ENCODE data around the gene HSPA8. TPM values are rescaled to one million over a fixed set of nuclear protein-coding genes. Genes with fewer than 3 reads are reported as not detected.
"Not testable (repeated sequence)": the region's sequence is repeated elsewhere in the genome, so short reads cannot be mapped to it uniquely, and the experiment has no call there.

HSPA8 gene
- total RNA-seq, 1 donor from 2014 or later: 619 TPM

DNA sequence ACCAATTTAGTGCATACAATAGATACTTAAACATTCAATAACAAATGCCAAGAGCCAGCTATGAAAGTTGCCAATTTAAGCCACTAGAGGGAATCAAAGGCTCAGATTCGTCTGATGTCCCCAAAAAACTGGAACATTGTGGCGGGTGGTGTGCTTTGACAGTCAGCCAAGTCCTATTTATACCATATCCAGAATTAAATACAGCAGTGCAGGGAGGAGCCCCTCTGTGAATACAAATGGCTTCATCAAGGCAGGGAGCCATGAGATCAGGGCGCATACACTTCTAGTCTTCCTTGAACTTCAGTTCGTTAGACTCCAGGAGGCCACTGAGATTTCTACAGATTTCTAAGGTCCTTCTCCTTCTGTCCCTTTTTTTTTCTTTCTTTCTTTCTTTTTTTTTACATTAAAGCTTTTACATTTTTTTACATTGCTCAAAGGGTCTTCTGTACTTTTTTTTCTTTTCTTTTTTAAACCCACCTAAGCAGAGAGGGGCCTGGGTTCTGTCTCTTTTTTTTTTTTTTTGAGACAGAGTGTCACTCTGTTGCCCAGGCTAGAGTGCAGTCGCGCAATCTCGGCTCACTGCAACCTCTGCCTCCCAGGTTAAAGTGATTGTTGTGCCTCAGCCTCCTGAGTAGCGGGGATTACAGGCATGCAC, 41.5 kb upstream of the HSPA8 start:
- peak in 1 of 2 donors; percentile 89 for DNase-seq (ENCODE audit: low spot score in 2 of 2)
- intact Hi-C loops (cut with DNase I): loop anchor here (1.0 to 10.0 kb wide), 3 partner anchors 144 to 371 kb away; no protein-coding TSS in a partner anchor
- H3K4me1 ChIP-seq: peaks cover 3 to 18% of the 10 kb centered on the region in 2 donors

GRCh38 chr11:123100379-123101085, 38.6 kb upstream of the HSPA8 start:
- H3K4me3 ChIP-seq: no peak overlapping the region
- intact Hi-C loops (cut with DNase I): loop anchor here (5.0 to 10.0 kb wide), 2 partner anchors 162 to 374 kb away; no protein-coding TSS in a partner anchor

More for the DNA sequence above, 41.5 kb upstream of the HSPA8 start:
- Histone ChIP-seq H3K36me3 (no peaks in the 10 kb centered on the region), H3K27ac (peak overlapping the region; percentile 58 to 65), H3K27me3 (no peaks in the 10 kb centered on the region), H3K9me3 (no peaks in the 10 kb centered on the region), H3K4me3 (no peak overlapping the region)
- TF ChIP-seq, protein P1, sequence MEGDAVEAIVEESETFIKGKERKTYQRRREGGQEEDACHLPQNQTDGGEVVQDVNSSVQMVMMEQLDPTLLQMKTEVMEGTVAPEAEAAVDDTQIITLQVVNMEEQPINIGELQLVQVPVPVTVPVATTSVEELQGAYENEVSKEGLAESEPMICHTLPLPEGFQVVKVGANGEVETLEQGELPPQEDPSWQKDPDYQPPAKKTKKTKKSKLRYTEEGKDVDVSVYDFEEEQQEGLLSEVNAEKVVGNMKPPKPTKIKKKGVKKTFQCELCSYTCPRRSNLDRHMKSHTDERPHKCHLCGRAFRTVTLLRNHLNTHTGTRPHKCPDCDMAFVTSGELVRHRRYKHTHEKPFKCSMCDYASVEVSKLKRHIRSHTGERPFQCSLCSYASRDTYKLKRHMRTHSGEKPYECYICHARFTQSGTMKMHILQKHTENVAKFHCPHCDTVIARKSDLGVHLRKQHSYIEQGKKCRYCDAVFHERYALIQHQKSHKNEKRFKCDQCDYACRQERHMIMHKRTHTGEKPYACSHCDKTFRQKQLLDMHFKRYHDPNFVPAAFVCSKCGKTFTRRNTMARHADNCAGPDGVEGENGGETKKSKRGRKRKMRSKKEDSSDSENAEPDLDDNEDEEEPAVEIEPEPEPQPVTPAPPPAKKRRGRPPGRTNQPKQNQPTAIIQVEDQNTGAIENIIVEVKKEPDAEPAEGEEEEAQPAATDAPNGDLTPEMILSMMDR (IDR thresholded peaks at IDR 0.05): peak; percentile 57 to 83 (median 61)

GRCh38 chr11:123098990-123099389, 37.1 kb upstream of the HSPA8 start:
- intact Hi-C loops (cut with DNase I): no loop called here
- TF ChIP-seq, protein P1 (IDR thresholded peaks at IDR 0.05): no peak
- Histone ChIP-seq H3K9me3 (no peaks in the 10 kb centered on the region), H3K27me3 (no peaks in the 10 kb centered on the region), H3K4me3 (no peak overlapping the region), H3K27ac (no peak overlapping the region), H3K4me1 (peaks cover 3 to 13% of the 10 kb centered on the region in 2 donors), H3K36me3 (peaks cover 15 to 18% of the 10 kb centered on the region in 2 donors)
- no peak for DNase-seq (ENCODE audit: low spot score in 2 of 2)

More at GRCh38 chr11:123100379-123101085, 38.6 kb upstream of the HSPA8 start:
- Histone ChIP-seq H3K27me3 (no peaks in the 10 kb centered on the region), H3K36me3 (peaks cover 14 to 15% of the 10 kb centered on the region in 2 donors), H3K9me3 (no peaks in the 10 kb centered on the region), H3K4me1 (peaks cover 3 to 18% of the 10 kb centered on the region in 2 donors), H3K27ac (peak overlapping the region; percentile 51 to 61)
- TF ChIP-seq, protein P1 (IDR thresholded peaks at IDR 0.05): no peak
- DNase-seq (ENCODE audit: low spot score in 2 of 2): no peak

DNA sequence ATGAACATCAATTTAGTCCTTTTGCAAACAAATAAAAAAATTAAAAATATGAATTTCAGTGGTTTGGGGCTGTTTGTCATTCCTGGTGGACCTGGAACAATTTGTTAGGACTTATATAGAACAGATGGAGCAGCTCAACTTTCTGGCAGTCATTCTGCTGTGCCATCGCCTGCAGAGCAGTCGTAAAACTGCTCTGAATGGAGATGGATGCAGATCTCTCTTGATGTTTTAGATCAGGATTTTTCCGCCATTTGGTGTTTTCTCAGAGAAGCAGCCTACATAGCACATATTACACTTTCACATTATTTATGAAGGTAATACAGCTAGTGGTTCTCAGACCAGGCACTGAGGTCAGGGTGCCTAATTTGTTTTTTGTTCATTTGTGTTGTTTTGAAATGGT, 31.8 kb upstream of the HSPA8 start:
- no peaks in the 10 kb centered on the region for H3K9me3 ChIP-seq
- no peaks in the 10 kb centered on the region for H3K27me3 ChIP-seq
- TF ChIP-seq, protein P1 (IDR thresholded peaks at IDR 0.05): no peak
- no peak overlapping the region for H3K27ac ChIP-seq
- H3K36me3 ChIP-seq: peaks cover 15 to 22% of the 10 kb centered on the region in 2 donors
- no peaks in the 10 kb centered on the region for H3K4me1 ChIP-seq
- intact Hi-C loops (cut with DNase I): no loop called here
- no peak for DNase-seq (ENCODE audit: low spot score in 2 of 2)
- H3K4me3 ChIP-seq: no peak overlapping the region

DNA sequence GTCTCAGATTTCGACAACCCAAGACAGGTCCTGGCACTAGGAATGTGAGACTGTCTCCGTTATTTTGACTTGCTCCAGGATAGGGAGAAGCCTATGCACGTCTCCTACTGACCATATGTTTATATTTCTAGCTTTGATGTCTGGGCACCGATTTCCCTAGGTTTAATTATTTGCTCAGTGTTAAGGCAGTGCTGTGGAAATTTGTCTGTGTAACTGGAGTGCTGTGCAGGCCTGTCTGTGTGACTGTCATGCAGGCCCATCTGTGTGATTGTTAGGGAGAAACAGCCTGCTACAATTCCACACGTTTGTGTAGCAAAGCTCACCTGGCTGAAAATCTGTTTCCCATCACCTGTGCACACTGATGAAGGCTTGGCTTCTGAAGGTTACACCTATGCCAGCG, 29.6 kb upstream of the HSPA8 start:
- Histone ChIP-seq H3K36me3 (peaks cover 6 to 27% of the 10 kb centered on the region in 2 donors), H3K27ac (no peak overlapping the region), H3K9me3 (no peaks in the 10 kb centered on the region), H3K4me1 (no peaks in the 10 kb centered on the region), H3K4me3 (no peak overlapping the region), H3K27me3 (no peaks in the 10 kb centered on the region)
- DNase-seq (ENCODE audit: low spot score in 2 of 2): no peak
- intact Hi-C loops (cut with DNase I): no loop called here
- TF ChIP-seq, protein P1 (IDR thresholded peaks at IDR 0.05): no peak

- H3K4me3 ChIP-seq; H3K27me3 ChIP-seq; DNase-seq (ENCODE audit: low spot score in 2 of 2); H3K9me3 ChIP-seq; H3K4me1 ChIP-seq; intact Hi-C loops (cut with DNase I); H3K27ac ChIP-seq: not testable (repeated sequence)
- H3K36me3 ChIP-seq: peaks cover 0 to 16% of the 10 kb centered on the region in 2 donors
These were observed 28.2 kb upstream of the HSPA8 start for GRCh38 chr11:123090168-123090567.

GRCh38 chr11:123088896-123089295, 27.0 kb upstream of the HSPA8 start:
- H3K36me3 ChIP-seq: peaks cover 5 to 19% of the 10 kb centered on the region in 2 donors
- H3K4me3 ChIP-seq; DNase-seq (ENCODE audit: low spot score in 2 of 2); H3K4me1 ChIP-seq; H3K27ac ChIP-seq; H3K9me3 ChIP-seq; intact Hi-C loops (cut with DNase I); H3K27me3 ChIP-seq: not testable (repeated sequence)

DNA sequence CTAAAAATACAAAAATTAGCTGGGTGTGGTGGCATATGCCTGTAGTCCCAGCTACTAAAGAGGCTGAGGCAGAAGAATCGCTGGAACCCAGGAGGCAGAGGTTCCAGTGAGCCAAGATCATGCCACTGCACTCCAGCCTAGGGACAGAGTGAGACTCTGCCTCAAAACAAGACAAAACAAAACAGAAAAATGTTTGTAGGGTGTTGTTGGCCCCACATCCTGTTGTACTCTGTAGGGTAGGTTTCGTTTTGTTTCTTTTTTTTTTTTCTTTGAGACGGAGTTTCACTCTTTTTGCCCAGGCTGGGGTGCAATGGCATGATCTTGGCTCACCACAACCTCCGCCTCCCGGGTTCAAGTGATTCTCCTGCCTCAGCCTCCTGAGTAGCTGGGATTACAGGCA, 25.7 kb upstream of the HSPA8 start:
- intact Hi-C loops (cut with DNase I); H3K4me3 ChIP-seq; H3K9me3 ChIP-seq; H3K27ac ChIP-seq; DNase-seq (ENCODE audit: low spot score in 2 of 2); H3K27me3 ChIP-seq; H3K4me1 ChIP-seq: not testable (repeated sequence)
- H3K36me3 ChIP-seq: peaks cover 5 to 22% of the 10 kb centered on the region in 2 donors

All from ascending aorta (tissue), 2 donors.